PC-3 (cell line): ENCODE results near the gene SEC24B. TPM values are rescaled to one million over a fixed set of nuclear protein-coding genes. Genes with fewer than 3 reads are reported as not detected.
A peak's percentile ranks its signal among the peaks of the same experiment; 100 is the strongest.

ENCODE experiments used
- ATAC-seq: fragments of 200-7000 bp; cut with Tn5 transposase; 2 replicates; pipeline ENCODE4 v1.9.1; 2020; ENCODE audit warnings: mild to moderate bottlenecking, moderate library complexity
- BruUV-seq: library from RNA; stranded (reverse); fragments of 400-500 nt; replicated peaks from 2 replicates; lab custom pipeline; 2021; lab: Mats Ljungman, UMichigan
- CTCF ChIA-PET: fragments of 300-600 bp; sonication (Branson Sonifier 250); formaldehyde crosslinking; loops from one replicate; lab custom pipeline; 2022; ENCODE audit warnings: antibody characterized with exemption; lab: Charles Lee
- POLR2A ChIA-PET: fragments of 300-600 bp; sonication (Branson Sonifier 250); formaldehyde crosslinking; loops from one replicate; lab custom pipeline; 2022; ENCODE audit warnings: antibody characterized with exemption; ENCODE audit not compliant: unreplicated experiment; lab: Charles Lee
- DNase-seq: peaks from one replicate; pipeline ENCODE4 v3.0.0-alpha.2; 2015
- H2AFZ ChIP-seq: fragments of 300-600 bp; sonication (generic); 2 replicates; pipeline ENCODE4 v1.6.0; 2016; ENCODE audit warnings: antibody characterized with exemption, low read length
- H3F3A ChIP-seq: fragments of 300-600 bp; sonication (generic); one replicate; pipeline ENCODE4 v1.6.0; 2017; ENCODE audit warnings: antibody characterized with exemption, low read length, control low read depth, mild to moderate bottlenecking; ENCODE audit not compliant: unreplicated experiment
- H3K27ac ChIP-seq: fragments of 300-600 bp; sonication (generic); 2 replicates; pipeline ENCODE4 v1.5.1; 2016; ENCODE audit warnings: mild to moderate bottlenecking, low read length
- H3K27me3 ChIP-seq: fragments of 300-600 bp; sonication (generic); 2 replicates; pipeline ENCODE4 v1.6.1; 2016; ENCODE audit warnings: low read length, mixed read lengths
- H3K36me3 ChIP-seq: fragments of 300-600 bp; sonication (generic); 2 replicates; pipeline ENCODE4 v1.6.1; 2016; ENCODE audit warnings: low read depth, mixed run types, low read length, mixed read lengths
- H3K4me1 ChIP-seq: fragments of 300-600 bp; sonication (generic); 2 replicates; pipeline ENCODE4 v1.5.1; 2016; ENCODE audit warnings: low read length; ENCODE audit not compliant: insufficient read depth
- H3K4me2 ChIP-seq: fragments of 300-600 bp; sonication (generic); 2 replicates; pipeline ENCODE4 v1.6.0; 2016; ENCODE audit warnings: low read length
- H3K4me3 ChIP-seq: fragments of 300-600 bp; sonication (generic); 2 replicates; pipeline ENCODE4 v1.5.1; 2016; ENCODE audit warnings: mild to moderate bottlenecking, low read length, mixed read lengths
- H3K79me2 ChIP-seq: fragments of 300-600 bp; sonication (generic); 2 replicates; pipeline ENCODE4 v1.6.1; 2017; ENCODE audit warnings: low read length, mixed read lengths
- H3K9ac ChIP-seq: fragments of 300-600 bp; sonication (generic); 2 replicates; pipeline ENCODE4 v1.6.0; 2016; ENCODE audit warnings: mild to moderate bottlenecking, low read length
- H3K9me2 ChIP-seq: fragments of 300-600 bp; sonication (generic); replicated peaks from 2 replicates; pipeline ENCODE4 v1.6.1; 2016; ENCODE audit warnings: mixed run types, low read length, mixed read lengths
- H3K9me3 ChIP-seq: fragments of 300-600 bp; sonication (generic); 2 replicates; pipeline ENCODE4 v1.6.1; 2016; ENCODE audit warnings: low read length, mixed read lengths
- H4K20me1 ChIP-seq: fragments of 300-600 bp; sonication (generic); 2 replicates; pipeline ENCODE4 v1.6.1; 2016; ENCODE audit warnings: low read length, mixed read lengths
- EZH2 ChIP-seq: fragments of 300-600 bp; sonication (generic); IDR thresholded peaks from one replicate; pipeline ENCODE4 v1.6.1; 2017; ENCODE audit warnings: antibody characterized with exemption, mild to moderate bottlenecking, low read length; ENCODE audit not compliant: unreplicated experiment
- EZH2phosphoT487 ChIP-seq: fragments of 300-600 bp; sonication (generic); IDR thresholded peaks from 2 replicates; pipeline ENCODE4 v1.6.1; 2018; ENCODE audit warnings: mild to moderate bottlenecking, antibody characterized with exemption, low read length, borderline replicate concordance
- intact Hi-C: fragments of 100-400 bp; cut with micrococcal nuclease; formaldehyde crosslinking; loops from 2 replicates; pipeline ENCODE4 v1.9.0; 2023
- total RNA-seq: library from RNA; depleted of rRNA; stranded (reverse); fragments of >200 nt; gene quantifications from 2 replicates; pipeline ENCODE4 v1.2.3, GENCODE V29; 2014
- TF ChIP-seq, protein P1 (sequence below): fragments of 300-600 bp; sonication (generic); conservative IDR thresholded peaks from 2 replicates; pipeline ENCODE4 v1.5.1; 2017; ENCODE audit warnings: antibody characterized with exemption, low read depth, mild to moderate bottlenecking, low read length

Gene SEC24B
- total RNA-seq, 1 experiment from 2014 or later, result 11.3 TPM

DNA sequence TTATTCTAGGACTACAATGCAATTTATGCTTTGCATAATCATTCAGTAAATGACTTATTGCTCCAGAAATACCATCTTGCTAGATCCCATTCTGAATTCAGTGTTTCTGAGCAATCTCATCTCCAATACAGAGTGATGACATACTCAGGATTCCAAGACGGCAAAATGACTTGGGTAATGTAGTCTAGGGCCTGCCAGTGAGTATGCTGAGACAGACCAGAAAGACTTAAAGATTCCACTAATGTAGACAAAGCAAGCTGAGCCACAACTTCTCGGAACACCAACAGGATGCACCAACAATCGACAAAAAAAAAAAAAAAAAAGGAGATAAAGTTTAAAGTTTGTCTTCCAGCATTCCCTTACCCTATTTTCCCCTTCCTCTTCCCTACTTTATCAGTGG, 919 bp upstream of the SEC24B start:
- peaks cover 27% of the 10 kb centered on the region for H4K20me1 ChIP-seq
- no peaks in the 10 kb centered on the region for H3K9me3 ChIP-seq
- ChIA-PET CTCF (no interaction called here), POLR2A (interaction anchor here (0.7 kb wide), 1 partner anchor 127 kb away, joined by 10 read pairs; the partner anchor contains the start of gene MCUB)
- intact Hi-C loops, result loop anchor here (5.0 kb wide), 2 partner anchors 130 to 385 kb away; partner anchors contain the start of genes GAR1 and MCUB
- H3F3A ChIP-seq, result no peaks in the 10 kb centered on the region
- no peaks in the 10 kb centered on the region for H3K36me3 ChIP-seq
- H3K4me1 ChIP-seq, result peaks cover 22% of the 10 kb centered on the region
- H3K27me3 ChIP-seq, result no peaks in the 10 kb centered on the region
- no peak for ATAC-seq
- H3K9me2 ChIP-seq, result no peaks in the 10 kb centered on the region
- BruUV-seq, result TSS peak; percentile 62
- H3K27ac ChIP-seq, result peak overlapping the region; percentile 43; the same call in 1 of the 2 replicates
- peak overlapping the region; percentile 88 for H3K9ac ChIP-seq
- peak overlapping the region; percentile 86 for H3K4me2 ChIP-seq
- H3K4me3 ChIP-seq, result peak overlapping the region; percentile 79
- TF ChIP-seq, protein P1, sequence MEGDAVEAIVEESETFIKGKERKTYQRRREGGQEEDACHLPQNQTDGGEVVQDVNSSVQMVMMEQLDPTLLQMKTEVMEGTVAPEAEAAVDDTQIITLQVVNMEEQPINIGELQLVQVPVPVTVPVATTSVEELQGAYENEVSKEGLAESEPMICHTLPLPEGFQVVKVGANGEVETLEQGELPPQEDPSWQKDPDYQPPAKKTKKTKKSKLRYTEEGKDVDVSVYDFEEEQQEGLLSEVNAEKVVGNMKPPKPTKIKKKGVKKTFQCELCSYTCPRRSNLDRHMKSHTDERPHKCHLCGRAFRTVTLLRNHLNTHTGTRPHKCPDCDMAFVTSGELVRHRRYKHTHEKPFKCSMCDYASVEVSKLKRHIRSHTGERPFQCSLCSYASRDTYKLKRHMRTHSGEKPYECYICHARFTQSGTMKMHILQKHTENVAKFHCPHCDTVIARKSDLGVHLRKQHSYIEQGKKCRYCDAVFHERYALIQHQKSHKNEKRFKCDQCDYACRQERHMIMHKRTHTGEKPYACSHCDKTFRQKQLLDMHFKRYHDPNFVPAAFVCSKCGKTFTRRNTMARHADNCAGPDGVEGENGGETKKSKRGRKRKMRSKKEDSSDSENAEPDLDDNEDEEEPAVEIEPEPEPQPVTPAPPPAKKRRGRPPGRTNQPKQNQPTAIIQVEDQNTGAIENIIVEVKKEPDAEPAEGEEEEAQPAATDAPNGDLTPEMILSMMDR, result no peak
- TF ChIP-seq EZH2phosphoT487 (no peak), EZH2 (no peak)
- peak overlapping the region; percentile 88 for H2AFZ ChIP-seq
- no peak for DNase-seq
- H3K79me2 ChIP-seq, result peaks cover 48% of the 10 kb centered on the region

DNA sequence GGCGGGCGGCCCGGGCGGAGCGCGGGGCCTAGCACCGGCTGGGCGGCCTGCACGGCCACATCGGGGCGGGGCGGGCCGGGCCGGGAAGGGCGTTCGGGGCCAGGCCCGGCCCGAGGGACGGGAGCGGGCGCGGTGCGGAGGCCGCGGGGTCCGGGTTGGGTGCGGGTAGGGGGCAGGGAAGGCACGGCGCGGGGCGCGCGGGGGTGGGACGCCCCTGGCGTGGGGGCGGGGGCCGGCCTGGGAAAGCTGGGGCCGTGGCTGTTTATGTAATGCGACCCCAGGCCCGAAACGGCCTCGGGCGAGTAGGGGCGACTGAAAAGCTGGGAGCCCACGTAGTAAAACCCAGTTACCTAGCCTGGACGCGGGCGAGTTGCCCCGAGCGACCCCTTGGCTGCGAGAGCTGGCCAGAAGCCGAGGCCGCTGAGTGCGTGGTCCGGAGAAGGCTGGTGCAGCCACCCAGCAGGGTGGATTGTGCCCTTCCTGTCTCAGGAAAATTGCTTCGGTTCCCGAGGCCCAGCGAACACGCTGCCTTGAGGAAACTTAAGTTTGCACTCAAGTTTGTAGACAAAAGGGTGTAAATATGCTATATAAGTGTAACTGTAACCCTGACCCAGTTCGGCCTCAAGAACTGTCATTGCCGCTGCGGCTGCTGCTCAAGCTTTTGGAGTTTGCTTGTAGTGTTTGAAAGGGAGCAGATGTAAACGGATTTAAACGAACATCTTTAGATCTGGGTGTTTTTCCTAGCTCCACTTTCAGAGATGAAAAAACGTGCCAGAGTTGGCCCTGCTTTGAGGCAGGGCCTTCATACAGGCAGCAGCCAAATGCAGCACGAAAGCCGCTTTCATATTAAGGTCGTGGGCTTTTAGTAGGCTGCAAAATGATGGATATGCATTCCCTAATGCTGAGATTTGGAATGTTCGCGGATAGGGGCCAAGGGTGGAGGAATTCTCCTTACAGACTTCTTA, 674 bp downstream of the SEC24B start:
- peaks cover 64% of the 10 kb centered on the region for H3K79me2 ChIP-seq
- H3K9me2 ChIP-seq, result no peaks in the 10 kb centered on the region
- BruUV-seq, result no TSS peak
- no peaks in the 10 kb centered on the region for H3K36me3 ChIP-seq
- H3K27me3 ChIP-seq, result no peaks in the 10 kb centered on the region
- peak overlapping the region; percentile 87 for H3K4me2 ChIP-seq
- H3K27ac ChIP-seq, result no peak overlapping the region; the same call in 1 of the 2 replicates
- H3K9ac ChIP-seq, result peak overlapping the region; percentile 88
- H2AFZ ChIP-seq, result no peak overlapping the region
- intact Hi-C loops, result loop anchor here (5.0 kb wide), 2 partner anchors 128 to 383 kb away; partner anchors contain the start of genes GAR1 and MCUB
- H3K4me1 ChIP-seq, result peaks cover 22% of the 10 kb centered on the region
- no peaks in the 10 kb centered on the region for H3K9me3 ChIP-seq
- POLR2A ChIA-PET, result no interaction called here
- ATAC-seq, result peak; percentile 63
- TF ChIP-seq, protein P1, result no peak
- TF ChIP-seq EZH2phosphoT487, result no peak
- no peak for TF ChIP-seq EZH2
- peak overlapping the region; percentile 79 for H3K4me3 ChIP-seq
- H4K20me1 ChIP-seq, result peaks cover 27% of the 10 kb centered on the region
- CTCF ChIA-PET, result no interaction called here
- H3F3A ChIP-seq, result no peaks in the 10 kb centered on the region
- peak; percentile 21 for DNase-seq

DNA sequence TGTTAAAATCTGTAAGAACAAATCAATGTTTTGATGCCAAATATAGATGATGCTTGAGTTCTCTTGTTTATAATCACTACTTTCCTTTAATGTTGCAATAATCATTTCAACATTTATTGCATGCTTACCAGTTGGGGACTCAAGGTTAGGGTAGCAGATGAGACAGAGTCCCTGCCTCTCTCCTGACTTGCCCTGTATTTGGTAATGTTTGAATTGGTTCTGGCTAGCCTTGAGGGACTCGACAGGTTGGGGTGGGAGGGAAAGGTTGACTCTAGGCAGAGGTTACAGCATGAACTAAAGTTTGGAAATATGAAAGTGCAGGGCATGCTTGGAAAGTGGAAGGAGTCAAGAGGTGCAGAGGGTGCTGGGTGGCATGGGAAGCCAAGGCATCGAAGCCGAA, 2.0 kb downstream of the SEC24B start:
- Histone ChIP-seq H3K9me3 (no peaks in the 10 kb centered on the region), H3K4me3 (peak overlapping the region; percentile 79), H3K79me2 (peaks cover 78% of the 10 kb centered on the region), H4K20me1 (peaks cover 31% of the 10 kb centered on the region), H3K4me1 (peaks cover 22% of the 10 kb centered on the region), H3F3A (no peaks in the 10 kb centered on the region), H2AFZ (no peak overlapping the region), H3K4me2 (peak overlapping the region; percentile 87), H3K27ac (no peak overlapping the region), H3K36me3 (no peaks in the 10 kb centered on the region), H3K9ac (no peak overlapping the region), H3K9me2 (no peaks in the 10 kb centered on the region), H3K27me3 (no peaks in the 10 kb centered on the region)
- DNase-seq, result no peak
- intact Hi-C loops, result no loop called here
- POLR2A ChIA-PET, result no interaction called here
- BruUV-seq, result no TSS peak
- ATAC-seq, result no peak
- CTCF ChIA-PET, result no interaction called here
- TF ChIP-seq, protein P1, result no peak
- TF ChIP-seq EZH2, result no peak
- TF ChIP-seq EZH2phosphoT487, result no peak
